Fibroblast of peridontal ligament (primary cell): ENCODE measurements around the gene GADD45B.
"Not testable (repeated sequence)": the region's sequence is repeated elsewhere in the genome, so short reads cannot be mapped to it uniquely, and the experiment has no call there.

Source experiments
- DNase-seq: peaks from one replicate; pipeline ENCODE4 v3.0.0-alpha.2; 2010; ENCODE audit errors: extremely low read depth

Gene GADD45B

GRCh38 chr19:2488405-2488941 lies 12.5 kb downstream of the GADD45B start:
- DNase-seq = no peak

- no peak for DNase-seq
Measured at GRCh38 chr19:2488942-2489731, 13.2 kb downstream of the GADD45B start.

DNA sequence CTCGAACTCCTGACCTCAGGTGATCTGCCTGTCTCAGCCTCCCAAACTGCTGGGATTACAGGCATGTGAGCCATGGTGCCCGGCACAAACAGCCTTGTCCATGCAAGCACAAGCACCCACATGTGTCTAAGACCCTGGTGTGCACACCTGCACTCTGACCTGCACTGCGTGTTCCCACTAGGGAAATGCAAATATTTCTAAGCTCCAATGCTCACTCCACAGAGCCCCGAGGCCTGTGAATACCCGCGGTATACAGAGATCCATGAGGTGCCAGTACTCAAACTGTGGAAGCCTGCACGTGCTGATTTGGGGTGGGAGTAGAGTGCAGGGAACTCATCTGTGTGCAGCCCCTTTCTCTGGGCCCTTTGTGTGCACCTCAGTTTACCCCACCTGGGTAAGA lies 14.7 kb downstream of the GADD45B start:
- DNase-seq = no peak

- peak; percentile 63 for DNase-seq
Measured at GRCh38 chr19:2491130-2491801, 15.3 kb downstream of the GADD45B start.

DNA sequence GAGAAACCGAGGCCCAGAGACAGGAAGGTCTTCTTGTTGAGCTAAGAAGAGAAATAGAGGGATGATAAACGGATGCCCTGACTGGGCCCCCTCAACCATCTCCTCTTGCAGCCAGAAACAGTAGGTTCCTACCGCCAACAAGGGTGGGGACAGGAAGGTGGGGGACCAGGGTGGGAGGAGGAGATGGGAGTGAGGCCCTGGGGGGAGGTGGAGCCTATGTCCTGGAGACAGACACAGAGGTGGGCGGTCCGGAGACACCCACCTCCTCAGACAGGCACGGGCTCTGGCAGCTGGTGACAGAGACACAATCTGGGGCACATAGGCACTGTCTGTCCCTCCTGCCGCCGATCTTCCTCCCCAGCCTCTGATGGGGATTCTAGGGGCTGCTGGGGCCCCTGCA lies 16.9 kb downstream of the GADD45B start:
- DNase-seq = no peak

DNA sequence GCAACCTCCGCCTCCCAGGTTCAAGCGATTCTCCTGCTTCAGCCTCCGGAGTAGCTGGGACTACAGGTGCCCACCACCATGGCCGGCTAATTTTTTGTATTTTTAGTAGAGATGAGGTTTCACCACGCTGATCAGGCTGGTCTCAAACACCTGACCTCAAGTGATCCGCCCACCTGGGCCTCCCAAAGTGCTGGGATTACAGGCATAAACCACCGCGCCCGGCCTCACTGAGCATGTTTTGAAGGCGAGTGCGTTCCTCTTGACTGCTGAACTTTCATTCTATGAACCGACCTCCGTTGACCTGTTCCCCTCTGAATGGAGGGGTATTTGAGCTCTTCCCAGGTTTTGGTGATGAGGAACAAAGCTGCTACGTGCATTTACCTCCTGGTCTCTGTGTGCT lies 17.5 kb downstream of the GADD45B start:
- DNase-seq = not testable (repeated sequence)

- DNase-seq = peak; percentile 40
Measured at GRCh38 chr19:2494084-2494446, 18.1 kb downstream of the GADD45B start.

DNA sequence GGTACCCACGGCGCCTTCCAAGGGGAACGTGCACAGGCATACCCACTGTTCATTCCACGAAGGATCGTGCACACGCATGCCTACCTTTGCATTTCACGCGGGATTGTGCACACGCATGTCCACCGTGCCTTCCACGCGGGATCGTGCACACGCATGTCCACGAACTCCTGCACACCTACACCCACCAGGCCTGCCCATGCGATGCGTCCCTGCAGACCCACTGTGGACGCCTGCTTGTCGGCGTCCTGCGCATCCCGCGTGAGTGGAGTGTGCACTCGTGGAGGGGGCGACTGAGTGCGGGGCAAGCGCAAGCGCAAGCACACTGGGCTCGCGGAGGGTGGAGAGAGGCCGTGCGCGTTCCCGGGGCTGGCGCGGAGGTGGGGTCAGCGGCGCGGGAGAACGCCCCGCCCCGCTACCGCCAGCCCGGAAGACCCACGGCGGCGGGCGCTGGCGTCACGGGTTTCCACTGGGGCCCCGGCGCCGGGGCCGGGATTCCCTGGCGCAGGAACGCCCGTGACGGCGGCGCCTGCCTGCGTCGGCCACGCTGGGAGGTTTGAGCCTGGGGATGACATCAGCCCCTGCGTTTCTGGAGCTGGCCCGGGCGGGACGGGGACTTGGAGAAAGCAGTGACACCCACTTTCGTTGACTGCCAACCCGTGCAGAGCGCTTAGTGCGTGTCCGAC lies 18.7 kb downstream of the GADD45B start:
- DNase-seq = peak; percentile 73

- DNase-seq = peak; percentile 70
Measured at GRCh38 chr19:2495130-2495641, 19.3 kb downstream of the GADD45B start.

GRCh38 chr19:2495651-2496316 lies 19.9 kb downstream of the GADD45B start:
- DNase-seq = peak; percentile 22

DNA sequence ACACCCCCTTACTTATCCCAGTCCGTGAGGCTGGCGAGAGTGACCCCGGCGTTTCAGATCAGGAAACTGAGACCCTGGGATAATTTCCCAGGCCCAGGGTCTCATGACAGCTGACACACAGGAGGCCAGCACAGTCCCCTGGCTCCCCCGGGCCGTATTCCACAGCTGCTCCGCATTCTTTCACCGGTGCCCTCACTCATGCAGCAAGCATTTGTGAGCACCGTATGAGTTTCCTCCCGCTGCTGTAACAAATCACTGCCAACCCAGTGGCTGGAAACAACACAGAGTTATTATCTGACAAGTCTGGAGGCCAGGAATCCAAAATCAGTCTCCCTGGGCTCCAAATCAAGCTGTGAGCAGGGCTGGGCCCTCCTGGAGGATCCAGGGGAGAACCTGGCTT lies 21.3 kb downstream of the GADD45B start:
- DNase-seq = no peak

- DNase-seq = no peak
Measured at GRCh38 chr19:2500156-2500555, 24.2 kb downstream of the GADD45B start.

DNA sequence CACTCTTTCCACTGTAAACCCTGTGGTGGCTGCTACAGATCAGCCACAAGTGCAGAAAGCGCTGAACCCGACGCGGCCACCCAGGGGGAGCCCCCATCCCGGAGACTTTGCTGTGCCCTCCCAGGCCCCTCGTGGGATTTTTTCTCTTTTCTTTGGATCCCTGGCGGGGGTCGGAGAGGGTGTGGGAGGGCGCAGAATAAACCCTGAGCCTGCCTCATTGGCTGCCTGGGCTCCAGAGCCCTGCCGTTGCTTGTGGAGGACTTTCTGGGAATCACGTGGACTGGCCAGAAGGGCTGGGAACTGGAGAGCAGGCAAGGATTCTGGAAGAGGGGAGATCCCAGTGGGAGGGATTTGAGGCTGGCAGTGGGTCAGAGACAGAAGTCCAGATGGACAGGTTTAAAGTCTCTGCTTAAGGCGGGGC lies 24.9 kb downstream of the GADD45B start:
- no peak for DNase-seq

DNA sequence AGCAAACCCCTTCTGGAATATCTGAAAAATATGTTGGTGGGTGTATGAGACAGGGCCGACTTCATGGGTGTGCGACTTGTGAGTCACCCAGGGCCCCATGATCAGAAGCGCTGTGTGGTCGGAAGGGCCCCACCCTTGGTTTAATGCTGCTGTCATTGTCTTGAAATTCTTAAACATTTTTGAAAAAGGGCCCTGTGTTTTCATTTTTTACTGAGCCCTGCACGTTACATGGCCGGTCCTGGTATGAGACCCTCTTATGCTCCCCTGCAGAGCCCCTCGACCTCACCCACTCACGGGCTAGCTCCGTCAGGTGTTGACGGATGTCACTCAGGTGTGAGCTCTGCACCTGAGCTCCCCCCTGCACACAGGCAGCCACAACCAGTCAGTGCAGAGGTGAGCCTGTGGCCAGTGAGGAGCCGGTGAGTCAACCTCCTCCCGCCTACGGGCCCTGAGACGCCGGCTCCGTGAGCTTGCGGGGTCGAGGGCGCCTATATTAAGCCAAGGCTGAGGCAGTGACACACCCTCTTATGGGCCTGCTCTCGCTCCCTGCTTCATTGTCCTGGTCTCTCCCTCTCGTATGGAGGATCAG lies 27.7 kb downstream of the GADD45B start:
- peak; percentile 62 for DNase-seq

DNA sequence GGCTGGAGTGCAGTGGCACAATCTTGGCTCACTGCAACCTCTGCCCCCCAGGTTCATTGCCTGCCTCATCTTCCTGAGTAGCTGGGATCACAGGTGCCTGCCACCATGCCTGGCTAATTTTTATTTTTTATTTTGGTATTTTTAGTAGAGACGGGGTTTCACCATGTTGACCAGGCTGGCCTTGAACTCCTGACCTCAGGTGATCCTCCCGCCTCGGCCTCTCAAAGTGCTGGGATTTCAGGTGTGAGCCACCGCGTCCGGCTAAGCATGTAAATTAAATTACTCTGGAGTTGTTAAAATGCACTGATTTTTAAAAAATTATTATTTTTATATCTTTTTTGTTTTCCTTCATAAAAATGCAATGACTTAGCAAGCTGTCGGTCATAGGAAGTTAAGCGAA lies 30.7 kb downstream of the GADD45B start:
- DNase-seq = not testable (repeated sequence)

DNA sequence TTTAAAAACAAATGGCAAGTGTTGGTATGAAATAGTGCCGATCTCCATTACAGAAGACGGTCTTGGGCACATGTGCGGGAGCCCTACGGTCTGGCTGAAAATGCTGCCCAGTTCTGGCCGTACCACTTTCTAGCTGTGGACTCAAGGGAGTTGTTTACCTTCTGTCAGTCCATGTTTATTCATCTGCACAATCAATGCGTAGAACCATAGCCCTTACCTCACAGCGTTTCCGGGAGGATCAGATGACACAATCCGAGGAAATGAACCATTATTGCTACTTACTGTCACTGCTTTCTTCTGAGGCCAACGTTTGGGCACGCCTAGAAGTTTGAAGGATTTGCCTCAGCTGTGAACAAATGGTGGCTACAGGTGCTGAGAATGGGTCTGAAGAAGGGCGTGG lies 31.2 kb downstream of the GADD45B start:
- DNase-seq = peak; percentile 69

DNA sequence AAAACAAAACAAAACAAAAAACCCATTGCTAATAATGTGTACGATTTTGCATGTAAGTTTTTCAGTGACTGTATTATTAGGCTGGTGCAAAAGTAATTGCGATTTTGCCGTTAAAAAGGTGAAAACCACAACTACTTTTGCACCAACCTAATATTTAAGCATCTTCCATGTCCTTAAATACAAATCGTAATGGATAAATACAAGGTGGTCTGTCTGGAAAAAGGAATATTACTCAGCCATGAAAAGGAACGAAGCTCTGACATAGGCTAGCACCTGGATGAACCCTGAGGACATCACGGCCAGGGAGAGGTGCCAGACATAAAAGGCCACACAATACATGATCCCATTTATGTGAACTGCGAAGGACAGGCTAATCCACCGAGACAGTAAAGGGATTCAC lies 33.2 kb downstream of the GADD45B start:
- DNase-seq = no peak

- DNase-seq = no peak
Measured at GRCh38 chr19:2511570-2511969, 35.6 kb downstream of the GADD45B start.

- DNase-seq = no peak
Measured at GRCh38 chr19:2511991-2512390, 36.1 kb downstream of the GADD45B start.

DNA sequence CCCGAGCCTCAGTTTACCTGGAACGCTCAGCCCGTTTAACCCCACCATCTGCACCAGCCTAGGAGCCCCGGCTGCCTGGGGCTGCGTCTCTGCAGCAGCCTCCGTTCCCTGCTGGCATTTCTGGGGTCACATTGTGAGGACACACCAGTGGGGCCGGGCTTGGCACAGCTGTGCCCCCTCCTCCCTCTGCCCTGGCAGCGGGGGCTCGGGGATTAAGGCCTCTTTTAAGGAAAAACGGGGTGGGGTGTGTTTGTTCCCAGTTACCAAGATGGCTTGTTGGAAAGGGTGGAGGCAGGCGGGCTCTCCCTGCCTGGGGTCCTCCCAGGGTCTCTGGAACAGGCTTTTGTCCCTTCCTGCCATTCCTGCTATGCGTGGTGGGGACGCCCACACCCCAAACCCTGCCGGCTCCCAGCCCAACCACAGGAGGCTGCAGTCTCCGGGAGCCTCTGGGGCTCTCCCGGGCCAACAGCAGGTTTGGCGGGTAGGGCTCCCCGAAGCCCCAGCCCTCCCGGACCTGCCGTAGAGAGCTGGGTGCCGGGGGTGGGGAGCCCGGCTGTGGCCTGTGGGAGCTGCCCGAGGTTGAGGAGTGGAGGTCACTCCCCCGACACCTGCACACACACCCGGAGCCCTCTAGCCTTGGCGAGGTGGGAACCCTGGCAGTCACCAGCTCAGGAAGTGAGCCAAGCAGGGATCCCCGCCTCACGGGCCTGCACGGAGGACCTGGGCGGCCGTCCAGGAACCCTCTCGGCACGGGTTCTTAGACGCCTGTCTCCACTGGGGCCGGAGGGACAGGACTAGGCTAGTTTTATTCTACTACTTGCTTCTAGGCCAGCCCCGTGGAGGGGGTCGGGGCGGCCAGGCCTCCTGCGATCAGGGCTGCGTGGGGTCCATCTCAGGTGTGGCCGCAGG lies 36.9 kb downstream of the GADD45B start:
- no peak for DNase-seq
